ENCODE results near the gene BCL2L11. TPM values are rescaled to one million over a fixed set of nuclear protein-coding genes. Genes with fewer than 3 reads are reported as not detected.

The BCL2L11 gene
- total and polyA plus RNA-seq, 2 experiments from 2014 or later = 10.6 to 22.5 TPM

DNA sequence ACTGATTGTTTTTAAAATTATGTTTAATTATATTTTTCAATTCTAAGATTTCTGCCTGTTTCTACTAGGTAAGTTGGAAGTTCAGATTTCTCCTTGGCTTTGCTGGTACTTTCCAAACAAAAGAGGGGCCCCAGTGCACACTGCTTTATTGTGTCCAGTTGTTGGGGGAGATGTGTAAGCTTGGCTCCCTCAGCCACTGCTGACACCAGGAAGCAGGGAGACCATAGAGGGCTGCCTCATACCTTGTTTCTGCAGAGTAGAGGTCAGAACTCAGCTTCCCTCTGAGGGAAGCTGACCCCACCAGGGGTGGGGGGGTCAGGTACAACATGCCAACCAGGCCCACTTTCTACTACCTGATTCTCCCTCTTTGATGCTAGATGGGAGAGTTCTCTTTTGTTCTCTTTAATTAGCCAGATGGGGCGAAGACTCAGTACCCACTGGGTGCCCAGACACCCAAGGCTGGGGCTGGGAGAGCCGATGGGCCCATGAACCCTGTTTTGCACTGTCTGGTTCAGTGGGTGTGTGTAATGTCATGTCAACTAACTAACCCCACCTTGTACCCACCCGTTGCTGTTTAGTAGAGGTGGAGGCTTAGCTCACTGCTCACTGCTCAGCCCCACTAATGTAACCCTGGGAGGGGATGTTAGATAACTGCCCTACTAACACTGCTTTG, 14.7 kb downstream of the BCL2L11 start:
- H3K4me1 Mint-ChIP-seq = peaks cover 28% of the 10 kb centered on the region; the same call in 2 of the 3 replicates
- Histone ChIP-seq H3K27ac (ENCODE audit: low read depth) (no peak overlapping the region), H3K9me2 (ENCODE audit: insufficient read depth) (no peaks in the 10 kb centered on the region), H2AFZ (no peak overlapping the region), H3K4me1 (ENCODE audit: insufficient read depth) (no peaks in the 10 kb centered on the region), H4K20me1 (replicated peaks; ENCODE audit: insufficient read depth) (peaks cover 40% of the 10 kb centered on the region; the same call in 1 of the 2 replicates), H3K27me3 (ENCODE audit: insufficient read depth) (no peaks in the 10 kb centered on the region), H3K36me3 (ENCODE audit: insufficient read depth) (peaks cover 5% of the 10 kb centered on the region; the same call in 1 of the 2 replicates), H3F3A (replicated peaks; ENCODE audit: low read depth) (no peaks in the 10 kb centered on the region), H3K4me2 (no peak overlapping the region), H3K79me2 (replicated peaks; ENCODE audit: insufficient read depth) (peaks cover 95% of the 10 kb centered on the region), H3K4me3 (no peak overlapping the region)
- H3K9me3 Mint-ChIP-seq = no peaks in the 10 kb centered on the region
- DNase-seq (ENCODE audit: low spot score) (no peak), ATAC-seq (no peak; the same call in 2 of the 3 replicates)
- no peak overlapping the region for H3K4me3 Mint-ChIP-seq
- peaks cover 4% of the 10 kb centered on the region for H3K27me3 Mint-ChIP-seq (ENCODE audit: insufficient read depth, low read depth, poor library complexity)
- TF ChIP-seq NANOG (IDR thresholded peaks at IDR 0.05; ENCODE audit: borderline replicate concordance) (no peak), JUNB (IDR thresholded peaks at IDR 0.05; ENCODE audit: unreplicated experiment) (no peak), ZNF462 (CRISPR knock-in tag; IDR thresholded peaks at IDR 0.05) (no peak), CREB1 (CRISPR knock-in tag; IDR thresholded peaks at IDR 0.05; ENCODE audit: low read depth) (no peak), STAT1 (IDR thresholded peaks at IDR 0.05; ENCODE audit: unreplicated experiment) (no peak), ZNF331 (CRISPR knock-in tag; IDR thresholded peaks at IDR 0.05; ENCODE audit: low read depth) (no peak), ZNF114 (CRISPR knock-in tag; IDR thresholded peaks at IDR 0.05) (no peak), EZH2 (IDR thresholded peaks at IDR 0.05; ENCODE audit: low read depth, unreplicated experiment) (no peak), POLR2AphosphoS5 (IDR thresholded peaks at IDR 0.05; ENCODE audit: low read depth) (no peak), ETS1 (IDR thresholded peaks at IDR 0.05) (no peak), REST (IDR thresholded peaks at IDR 0.05; ENCODE audit: unreplicated experiment) (no peak), EZH2phosphoT487 (IDR thresholded peaks at IDR 0.05; ENCODE audit: unreplicated experiment) (no peak)
- TF ChIP-seq, protein P1, sequence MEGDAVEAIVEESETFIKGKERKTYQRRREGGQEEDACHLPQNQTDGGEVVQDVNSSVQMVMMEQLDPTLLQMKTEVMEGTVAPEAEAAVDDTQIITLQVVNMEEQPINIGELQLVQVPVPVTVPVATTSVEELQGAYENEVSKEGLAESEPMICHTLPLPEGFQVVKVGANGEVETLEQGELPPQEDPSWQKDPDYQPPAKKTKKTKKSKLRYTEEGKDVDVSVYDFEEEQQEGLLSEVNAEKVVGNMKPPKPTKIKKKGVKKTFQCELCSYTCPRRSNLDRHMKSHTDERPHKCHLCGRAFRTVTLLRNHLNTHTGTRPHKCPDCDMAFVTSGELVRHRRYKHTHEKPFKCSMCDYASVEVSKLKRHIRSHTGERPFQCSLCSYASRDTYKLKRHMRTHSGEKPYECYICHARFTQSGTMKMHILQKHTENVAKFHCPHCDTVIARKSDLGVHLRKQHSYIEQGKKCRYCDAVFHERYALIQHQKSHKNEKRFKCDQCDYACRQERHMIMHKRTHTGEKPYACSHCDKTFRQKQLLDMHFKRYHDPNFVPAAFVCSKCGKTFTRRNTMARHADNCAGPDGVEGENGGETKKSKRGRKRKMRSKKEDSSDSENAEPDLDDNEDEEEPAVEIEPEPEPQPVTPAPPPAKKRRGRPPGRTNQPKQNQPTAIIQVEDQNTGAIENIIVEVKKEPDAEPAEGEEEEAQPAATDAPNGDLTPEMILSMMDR (conservative IDR thresholded peaks at IDR 0.05; ENCODE audit: low read depth in 2 of 2) = no peak
- no peak overlapping the region; the same call in 1 of the 2 replicates for H3K27ac Mint-ChIP-seq
- peaks cover 37% of the 10 kb centered on the region for H3K36me3 Mint-ChIP-seq (ENCODE audit: low read depth)
